Measurements from ENCODE around the gene GDPD5. TPM values are rescaled to one million over a fixed set of nuclear protein-coding genes. Genes with fewer than 3 reads are reported as not detected.

Gene GDPD5
- total RNA-seq, 4 donors from 2014 or later, result 5.1 to 9.3 (median 8.4) TPM

GRCh38 chr11:75471176-75471973, 54.4 kb downstream of the GDPD5 start:
- no peaks in the 10 kb centered on the region for H3K27me3 ChIP-seq
- no peak overlapping the region for H3K4me3 ChIP-seq
- TF ChIP-seq EP300 (IDR thresholded peaks at IDR 0.05) (no peak), POLR2AphosphoS5 (IDR thresholded peaks at IDR 0.05) (no peak), POLR2A (IDR thresholded peaks at IDR 0.05; ENCODE audit: low read depth) (no peak)
- TF ChIP-seq, protein P1, sequence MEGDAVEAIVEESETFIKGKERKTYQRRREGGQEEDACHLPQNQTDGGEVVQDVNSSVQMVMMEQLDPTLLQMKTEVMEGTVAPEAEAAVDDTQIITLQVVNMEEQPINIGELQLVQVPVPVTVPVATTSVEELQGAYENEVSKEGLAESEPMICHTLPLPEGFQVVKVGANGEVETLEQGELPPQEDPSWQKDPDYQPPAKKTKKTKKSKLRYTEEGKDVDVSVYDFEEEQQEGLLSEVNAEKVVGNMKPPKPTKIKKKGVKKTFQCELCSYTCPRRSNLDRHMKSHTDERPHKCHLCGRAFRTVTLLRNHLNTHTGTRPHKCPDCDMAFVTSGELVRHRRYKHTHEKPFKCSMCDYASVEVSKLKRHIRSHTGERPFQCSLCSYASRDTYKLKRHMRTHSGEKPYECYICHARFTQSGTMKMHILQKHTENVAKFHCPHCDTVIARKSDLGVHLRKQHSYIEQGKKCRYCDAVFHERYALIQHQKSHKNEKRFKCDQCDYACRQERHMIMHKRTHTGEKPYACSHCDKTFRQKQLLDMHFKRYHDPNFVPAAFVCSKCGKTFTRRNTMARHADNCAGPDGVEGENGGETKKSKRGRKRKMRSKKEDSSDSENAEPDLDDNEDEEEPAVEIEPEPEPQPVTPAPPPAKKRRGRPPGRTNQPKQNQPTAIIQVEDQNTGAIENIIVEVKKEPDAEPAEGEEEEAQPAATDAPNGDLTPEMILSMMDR (IDR thresholded peaks at IDR 0.05), result no peak
- no peaks in the 10 kb centered on the region for H3K9me3 ChIP-seq
- H3K4me1 ChIP-seq, result peaks cover 21 to 40% (median 35%) of the 10 kb centered on the region in 4 donors
- no peak for DNase-seq (ENCODE audit: extremely low spot score)
- no peak overlapping the region for H3K27ac ChIP-seq (replicated peaks in 1 of 4)
- no peaks in the 10 kb centered on the region for H3K36me3 ChIP-seq
- 93% methylated on average over 6 of the region's 7 CpGs for WGBS
- intact Hi-C loops (cut with DNase I), result no loop called here

GRCh38 chr11:75470476-75471080, 55.2 kb downstream of the GDPD5 start:
- no peaks in the 10 kb centered on the region for H3K9me3 ChIP-seq
- DNase-seq (ENCODE audit: extremely low spot score), result no peak
- no peak overlapping the region for H3K27ac ChIP-seq (replicated peaks in 1 of 4)
- no peaks in the 10 kb centered on the region for H3K27me3 ChIP-seq
- 91% methylated on average over 6 of the region's 7 CpGs for WGBS
- H3K4me1 ChIP-seq, result peaks cover 13 to 32% (median 27%) of the 10 kb centered on the region in 4 donors
- intact Hi-C loops (cut with DNase I), result no loop called here
- TF ChIP-seq POLR2AphosphoS5 (IDR thresholded peaks at IDR 0.05) (no peak), EP300 (IDR thresholded peaks at IDR 0.05) (no peak), POLR2A (IDR thresholded peaks at IDR 0.05; ENCODE audit: low read depth) (no peak)
- TF ChIP-seq, protein P1 (IDR thresholded peaks at IDR 0.05), result no peak
- H3K36me3 ChIP-seq, result no peaks in the 10 kb centered on the region
- H3K4me3 ChIP-seq, result no peak overlapping the region

DNA sequence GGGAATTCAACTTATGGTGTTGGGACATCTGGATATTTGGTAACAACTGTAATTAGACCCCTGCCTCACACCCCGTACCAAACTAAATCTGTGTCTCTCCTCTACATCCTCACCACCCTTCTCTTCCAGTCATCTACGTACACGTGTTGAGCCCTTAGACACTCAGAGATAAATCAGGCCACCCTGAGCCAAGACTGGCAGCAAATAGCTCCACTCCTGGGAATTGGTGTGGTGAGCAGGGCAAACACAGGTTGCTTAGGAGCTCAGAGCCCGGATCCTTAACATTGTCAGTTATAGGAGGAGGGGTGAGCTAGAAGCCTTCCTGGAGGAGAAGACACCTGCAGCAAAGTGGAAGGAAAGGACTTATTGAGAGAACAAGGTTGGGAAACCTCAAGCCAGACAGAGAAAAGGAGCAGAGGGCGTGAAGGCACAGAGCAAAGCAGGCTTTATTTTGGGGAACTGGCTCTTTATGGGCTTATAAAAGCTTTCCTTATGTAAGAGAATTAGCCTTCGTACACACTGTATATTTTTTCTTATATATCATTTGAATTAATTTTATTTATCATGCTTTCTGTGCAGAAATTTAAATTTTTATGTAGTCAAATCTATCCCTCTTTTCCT, 55.8 kb downstream of the GDPD5 start:
- Histone ChIP-seq H3K27me3 (no peaks in the 10 kb centered on the region), H3K9me3 (no peaks in the 10 kb centered on the region), H3K4me1 (peaks cover 7 to 26% (median 22%) of the 10 kb centered on the region in 4 donors), H3K4me3 (no peak overlapping the region), H3K27ac (replicated peaks in 1 of 4) (no peak overlapping the region), H3K36me3 (no peaks in the 10 kb centered on the region)
- DNase-seq (ENCODE audit: extremely low spot score), result no peak
- intact Hi-C loops (cut with DNase I), result no loop called here
- TF ChIP-seq POLR2AphosphoS5 (IDR thresholded peaks at IDR 0.05) (no peak), POLR2A (IDR thresholded peaks at IDR 0.05; ENCODE audit: low read depth) (no peak), EP300 (IDR thresholded peaks at IDR 0.05) (no peak)
- TF ChIP-seq, protein P1 (IDR thresholded peaks at IDR 0.05), result no peak
- 68% methylated on average over 6 of the region's 6 CpGs for WGBS

GRCh38 chr11:75468534-75469340, 57.0 kb downstream of the GDPD5 start:
- 55% methylated on average over 14 of the region's 14 CpGs for WGBS
- H3K27me3 ChIP-seq, result no peaks in the 10 kb centered on the region
- no peaks in the 10 kb centered on the region for H3K36me3 ChIP-seq
- H3K27ac ChIP-seq (replicated peaks in 1 of 4), result peak overlapping the region in 1 of 4 donors; percentile 30
- TF ChIP-seq, protein P1 (IDR thresholded peaks at IDR 0.05), result no peak
- TF ChIP-seq EP300 (IDR thresholded peaks at IDR 0.05) (no peak), POLR2A (IDR thresholded peaks at IDR 0.05; ENCODE audit: low read depth) (no peak), POLR2AphosphoS5 (IDR thresholded peaks at IDR 0.05) (no peak)
- H3K4me1 ChIP-seq, result peaks cover 5 to 17% (median 15%) of the 10 kb centered on the region in 4 donors
- no peak overlapping the region for H3K4me3 ChIP-seq
- H3K9me3 ChIP-seq, result no peaks in the 10 kb centered on the region
- DNase-seq (ENCODE audit: extremely low spot score), result no peak
- intact Hi-C loops (cut with DNase I), result no loop called here
